Chondrocyte (in vitro differentiated cells): ENCODE data around the gene PPP1R11. TPM values are rescaled to one million over a fixed set of nuclear protein-coding genes. Genes with fewer than 3 reads are reported as not detected.

ENCODE experiments used
- DNase-seq: peaks from one replicate; pipeline ENCODE4 v3.0.0; 2021; ENCODE audit warnings: mixed read lengths, low spot score
- H3K27ac Mint-ChIP-seq: one replicate; pipeline ENCODE4 v1.8.0; 2021; ENCODE audit warnings: mild to moderate bottlenecking, moderate library complexity, mixed read lengths; ENCODE audit not compliant: unreplicated experiment
- H3K27me3 Mint-ChIP-seq: 2 replicates; pipeline ENCODE4 v1.8.0; 2021; ENCODE audit warnings: low read depth, mixed read lengths
- H3K36me3 Mint-ChIP-seq: 2 replicates; pipeline ENCODE4 v1.8.0; 2021; ENCODE audit warnings: low read depth, mixed read lengths
- H3K4me1 Mint-ChIP-seq: 2 replicates; pipeline ENCODE4 v1.8.0; 2021; ENCODE audit warnings: low read depth, mild to moderate bottlenecking, mixed read lengths
- H3K4me3 Mint-ChIP-seq: one replicate; pipeline ENCODE4 v1.8.0; 2021; ENCODE audit warnings: mild to moderate bottlenecking, moderate library complexity, mixed read lengths; ENCODE audit not compliant: unreplicated experiment
- H3K9me3 Mint-ChIP-seq: 2 replicates; pipeline ENCODE4 v1.8.0; 2021; ENCODE audit warnings: low read depth, mixed read lengths
- CTCF ChIP-seq: fragments of 200-600 bp; sonication (generic); IDR thresholded peaks from 2 replicates; pipeline ENCODE4 v1.5.0; 2021; ENCODE audit warnings: antibody characterized with exemption, mild to moderate bottlenecking, moderate library complexity
- total RNA-seq: library from RNA; stranded (reverse); gene quantifications from 3 replicates; pipeline ENCODE4 v1.2.1, GENCODE V29; 2021

The PPP1R11 gene
- total RNA-seq, 1 donor from 2014 or later, result 47.1 TPM

- Mint-ChIP-seq H3K4me3 (peak within 1 kb of the TSS; percentile 98), H3K27me3 (no peaks in the 10 kb centered on the region), H3K9me3 (no peaks in the 10 kb centered on the region), H3K4me1 (peaks cover 37% of the 10 kb centered on the region), H3K36me3 (peaks cover 5% of the 10 kb centered on the region), H3K27ac (peak within 1 kb of the TSS; percentile 97)
- TF ChIP-seq CTCF, result no peak
- DNase-seq, result peak; percentile 95
Measured at GRCh38 chr6:30061092-30061857, 5.7 kb upstream of the PPP1R11 start, which contains the start of gene POLR1H. Gene POLR1H (plus strand): TSS chr6:30061265. CDS start chr6:30061525, 260 bp downstream.

GRCh38 chr6:30061858-30062458 is 5.0 kb upstream of the PPP1R11 start:
- Mint-ChIP-seq H3K36me3 (peaks cover 5% of the 10 kb centered on the region), H3K4me1 (peaks cover 39% of the 10 kb centered on the region), H3K4me3 (peak overlapping the region; percentile 98), H3K27ac (peak overlapping the region; percentile 97), H3K9me3 (no peaks in the 10 kb centered on the region), H3K27me3 (no peaks in the 10 kb centered on the region)
- no peak for TF ChIP-seq CTCF
- DNase-seq, result no peak

- Mint-ChIP-seq H3K4me1 (peaks cover 43% of the 10 kb centered on the region), H3K4me3 (peak overlapping the region; percentile 98), H3K9me3 (no peaks in the 10 kb centered on the region), H3K27me3 (peaks cover 2% of the 10 kb centered on the region), H3K36me3 (peaks cover 4% of the 10 kb centered on the region), H3K27ac (peak overlapping the region; percentile 97)
- no peak for TF ChIP-seq CTCF
- DNase-seq, result no peak
Measured at GRCh38 chr6:30062471-30063178, 4.4 kb upstream of the PPP1R11 start.

- no peak for DNase-seq
- no peaks in the 10 kb centered on the region for H3K9me3 Mint-ChIP-seq
- no peak for TF ChIP-seq CTCF
- H3K27ac Mint-ChIP-seq, result peak overlapping the region; percentile 3
- H3K27me3 Mint-ChIP-seq, result peaks cover 3% of the 10 kb centered on the region
- H3K4me3 Mint-ChIP-seq, result peak overlapping the region; percentile 29
- H3K4me1 Mint-ChIP-seq, result peaks cover 50% of the 10 kb centered on the region
- peaks cover 9% of the 10 kb centered on the region for H3K36me3 Mint-ChIP-seq
Measured at GRCh38 chr6:30063315-30063714, 3.7 kb upstream of the PPP1R11 start.

GRCh38 chr6:30066082-30066481 is 916 bp upstream of the PPP1R11 start:
- Mint-ChIP-seq H3K36me3 (peaks cover 30% of the 10 kb centered on the region), H3K4me1 (peaks cover 45% of the 10 kb centered on the region), H3K4me3 (peak overlapping the region; percentile 100), H3K9me3 (no peaks in the 10 kb centered on the region), H3K27me3 (peaks cover 16% of the 10 kb centered on the region), H3K27ac (peak overlapping the region; percentile 100)
- TF ChIP-seq CTCF, result no peak
- no peak for DNase-seq
